Measurements from ENCODE around the gene CHRNE.

The CHRNE gene

DNA sequence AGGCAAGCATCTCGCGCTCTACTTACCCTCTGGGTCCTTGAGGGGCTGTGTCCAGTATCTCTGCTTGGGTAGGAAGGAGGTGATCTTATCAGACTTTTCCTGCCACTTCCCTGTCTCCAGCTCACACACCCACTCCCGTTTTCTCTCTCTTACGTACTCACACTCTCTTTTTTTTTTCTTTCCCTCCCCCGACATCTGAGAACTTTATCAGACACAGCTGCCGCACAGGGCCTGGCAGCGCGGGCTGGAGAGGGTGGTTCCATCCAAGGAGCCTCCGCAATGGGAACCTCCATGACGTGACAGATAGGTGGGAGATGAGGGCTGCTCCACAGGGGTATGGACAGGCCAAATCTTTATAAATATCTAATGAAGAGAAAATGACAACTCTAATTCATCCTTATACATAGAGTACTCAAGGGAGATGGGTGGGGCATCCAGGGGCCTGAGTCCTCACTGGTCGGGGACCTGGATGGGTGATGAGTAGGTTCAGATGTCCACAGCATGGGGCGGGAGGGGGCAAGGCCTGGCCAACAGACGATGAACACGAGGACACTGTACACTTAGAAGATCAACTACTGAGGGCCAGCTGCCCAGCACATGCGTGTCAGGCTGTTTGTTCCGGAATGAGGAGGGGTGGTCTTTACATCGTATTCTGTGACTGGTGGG lies 46.5 kb downstream of the CHRNE start:
- 0 out of 2 replicates have a peak, but pooled peaks cover 3% of the 10 kb centered on the region for H3K36me3 ChIP-seq (ENCODE audit: insufficient read depth, low read length)
- H3K4me3 ChIP-seq (ENCODE audit: low read depth, low read length, poor library complexity, severe bottlenecking) = no peak overlapping the region
- H3K9me3 ChIP-seq (ENCODE audit: low read length) = no peaks in the 10 kb centered on the region
- H4K20me1 ChIP-seq (ENCODE audit: insufficient read depth, low read length) = no peaks in the 10 kb centered on the region
- H3K4me1 ChIP-seq (ENCODE audit: insufficient read depth, low read length, severe bottlenecking) = no peaks in the 10 kb centered on the region
- H3K79me2 ChIP-seq (ENCODE audit: insufficient read depth, low read length) = no peaks in the 10 kb centered on the region
- H3K4me2 ChIP-seq (ENCODE audit: low read length) = no peak overlapping the region
- no peaks in the 10 kb centered on the region for H3F3A ChIP-seq (ENCODE audit: insufficient read depth, low read length)
- no peaks in the 10 kb centered on the region for H3K9me2 ChIP-seq (ENCODE audit: low read depth, low read length)
- no peak overlapping the region for H3K9ac ChIP-seq (ENCODE audit: low read length)
- H3K27me3 ChIP-seq (ENCODE audit: insufficient read depth, low read length) = no peaks in the 10 kb centered on the region
- TF ChIP-seq EZH2 (IDR thresholded peaks at IDR 0.05; ENCODE audit: borderline replicate concordance, low read length) = no peak
- TF ChIP-seq, protein P1, sequence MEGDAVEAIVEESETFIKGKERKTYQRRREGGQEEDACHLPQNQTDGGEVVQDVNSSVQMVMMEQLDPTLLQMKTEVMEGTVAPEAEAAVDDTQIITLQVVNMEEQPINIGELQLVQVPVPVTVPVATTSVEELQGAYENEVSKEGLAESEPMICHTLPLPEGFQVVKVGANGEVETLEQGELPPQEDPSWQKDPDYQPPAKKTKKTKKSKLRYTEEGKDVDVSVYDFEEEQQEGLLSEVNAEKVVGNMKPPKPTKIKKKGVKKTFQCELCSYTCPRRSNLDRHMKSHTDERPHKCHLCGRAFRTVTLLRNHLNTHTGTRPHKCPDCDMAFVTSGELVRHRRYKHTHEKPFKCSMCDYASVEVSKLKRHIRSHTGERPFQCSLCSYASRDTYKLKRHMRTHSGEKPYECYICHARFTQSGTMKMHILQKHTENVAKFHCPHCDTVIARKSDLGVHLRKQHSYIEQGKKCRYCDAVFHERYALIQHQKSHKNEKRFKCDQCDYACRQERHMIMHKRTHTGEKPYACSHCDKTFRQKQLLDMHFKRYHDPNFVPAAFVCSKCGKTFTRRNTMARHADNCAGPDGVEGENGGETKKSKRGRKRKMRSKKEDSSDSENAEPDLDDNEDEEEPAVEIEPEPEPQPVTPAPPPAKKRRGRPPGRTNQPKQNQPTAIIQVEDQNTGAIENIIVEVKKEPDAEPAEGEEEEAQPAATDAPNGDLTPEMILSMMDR (IDR thresholded peaks at IDR 0.05; ENCODE audit: low read length) = no peak
- H3K27ac ChIP-seq (ENCODE audit: low read depth, low read length, poor library complexity, severe bottlenecking) = no peak overlapping the region
- no peak overlapping the region for H2AFZ ChIP-seq (ENCODE audit: low read length)

DNA sequence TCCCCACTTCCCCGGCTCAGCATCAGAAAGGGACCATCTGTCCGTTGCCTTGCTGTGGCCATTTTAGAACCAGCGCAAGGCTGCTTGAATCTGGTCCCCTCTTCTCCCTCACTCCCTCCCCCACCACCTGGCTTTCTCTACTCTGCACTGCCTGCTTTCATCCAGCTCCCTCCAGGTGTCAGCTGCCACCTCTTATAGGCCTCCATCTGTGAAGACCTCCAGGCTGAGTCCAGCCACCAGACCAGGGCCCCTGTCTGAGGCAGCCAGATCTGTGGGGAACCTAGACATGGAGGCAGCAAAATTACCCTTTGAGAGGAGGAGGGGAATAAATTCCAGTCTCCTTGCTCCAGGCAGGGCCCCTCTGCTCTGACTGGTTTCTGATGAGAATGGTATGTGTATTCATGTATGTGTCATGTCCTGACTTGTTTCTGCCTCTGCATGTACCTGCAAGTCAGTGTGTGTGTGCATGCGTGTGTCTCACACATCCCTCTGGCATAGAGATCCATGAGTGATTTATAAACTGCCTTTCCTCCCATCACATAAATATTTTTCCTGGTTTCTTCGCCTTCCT lies 48.7 kb downstream of the CHRNE start:
- Histone ChIP-seq H3K36me3 (ENCODE audit: insufficient read depth, low read length) (no peaks in the 10 kb centered on the region), H3K4me1 (ENCODE audit: insufficient read depth, low read length, severe bottlenecking) (no peaks in the 10 kb centered on the region), H3K4me3 (ENCODE audit: low read depth, low read length, poor library complexity, severe bottlenecking) (no peak overlapping the region), H3K27me3 (ENCODE audit: insufficient read depth, low read length) (no peaks in the 10 kb centered on the region), H3F3A (ENCODE audit: insufficient read depth, low read length) (no peaks in the 10 kb centered on the region), H4K20me1 (ENCODE audit: insufficient read depth, low read length) (no peaks in the 10 kb centered on the region; the same call in 1 of the 2 replicates), H3K9ac (ENCODE audit: low read length) (no peak overlapping the region), H3K79me2 (ENCODE audit: insufficient read depth, low read length) (no peaks in the 10 kb centered on the region), H2AFZ (ENCODE audit: low read length) (no peak overlapping the region), H3K27ac (ENCODE audit: low read depth, low read length, poor library complexity, severe bottlenecking) (no peak overlapping the region), H3K4me2 (ENCODE audit: low read length) (no peak overlapping the region), H3K9me2 (ENCODE audit: low read depth, low read length) (no peaks in the 10 kb centered on the region), H3K9me3 (ENCODE audit: low read length) (no peaks in the 10 kb centered on the region)
- TF ChIP-seq, protein P1 (IDR thresholded peaks at IDR 0.05; ENCODE audit: low read length) = no peak

DNA sequence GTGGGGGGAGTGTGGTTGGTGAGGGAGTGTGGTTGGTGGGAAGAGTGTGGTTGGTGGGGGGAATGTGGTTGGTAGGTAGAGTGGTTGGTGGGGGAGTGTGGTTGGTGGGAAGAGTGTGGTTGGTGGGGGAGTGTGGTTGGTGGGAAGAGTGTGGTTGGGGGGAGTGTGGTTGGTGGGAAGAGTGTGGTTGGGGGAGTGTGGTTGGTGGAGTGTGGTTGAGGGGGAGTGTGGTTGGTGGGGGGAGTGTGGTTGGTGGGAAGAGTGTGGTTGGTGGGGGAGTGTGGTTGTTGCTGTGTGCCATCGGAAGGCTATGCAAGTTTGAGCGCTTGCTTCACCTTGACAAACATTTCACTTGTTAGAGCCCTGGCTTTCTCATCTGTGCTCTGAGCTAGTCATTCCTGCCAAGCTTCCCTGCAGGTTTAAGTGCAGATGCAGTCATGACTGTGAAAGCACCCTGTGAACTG lies 49.7 kb downstream of the CHRNE start:
- H3K36me3 ChIP-seq (ENCODE audit: insufficient read depth, low read length) = no peaks in the 10 kb centered on the region
- H3K9me2 ChIP-seq (ENCODE audit: low read depth, low read length) = no peaks in the 10 kb centered on the region
- H3K4me1 ChIP-seq (ENCODE audit: insufficient read depth, low read length, severe bottlenecking) = no peaks in the 10 kb centered on the region
- TF ChIP-seq, protein P1 (IDR thresholded peaks at IDR 0.05; ENCODE audit: low read length) = no peak
- TF ChIP-seq EZH2 (IDR thresholded peaks at IDR 0.05; ENCODE audit: borderline replicate concordance, low read length) = no peak
- no peak overlapping the region for H3K4me2 ChIP-seq (ENCODE audit: low read length)
- no peak overlapping the region for H2AFZ ChIP-seq (ENCODE audit: low read length)
- no peaks in the 10 kb centered on the region for H3K79me2 ChIP-seq (ENCODE audit: insufficient read depth, low read length)
- H3K9me3 ChIP-seq (ENCODE audit: low read length) = no peaks in the 10 kb centered on the region
- H3K27ac ChIP-seq (ENCODE audit: low read depth, low read length, poor library complexity, severe bottlenecking) = no peak overlapping the region
- H3K27me3 ChIP-seq (ENCODE audit: insufficient read depth, low read length) = no peaks in the 10 kb centered on the region
- no peaks in the 10 kb centered on the region; the same call in 1 of the 2 replicates for H4K20me1 ChIP-seq (ENCODE audit: insufficient read depth, low read length)
- H3K4me3 ChIP-seq (ENCODE audit: low read depth, low read length, poor library complexity, severe bottlenecking) = no peak overlapping the region
- H3K9ac ChIP-seq (ENCODE audit: low read length) = no peak overlapping the region
- H3F3A ChIP-seq (ENCODE audit: insufficient read depth, low read length) = no peaks in the 10 kb centered on the region
